ENCODE data around the gene TOMM20.

GRCh38 chr1:235169986-235170385, 41.3 kb upstream of the TOMM20 start:
- no peak for TF ChIP-seq POLR2AphosphoS5 (IDR thresholded peaks at IDR 0.05; ENCODE audit: low read depth, low read length)
- no peak for TF ChIP-seq CTCF (IDR thresholded peaks at IDR 0.05)
- no peak for TF ChIP-seq TCF7L2 (IDR thresholded peaks at IDR 0.05; ENCODE audit: low read depth, low read length)
- TF ChIP-seq REST (IDR thresholded peaks at IDR 0.05; ENCODE audit: insufficient read depth in 1 of 2, low read depth in 2 of 2, low read length in 1 of 2) = no peak
